GM23338 (cell line): ENCODE results near the gene PDSS2. TPM values are rescaled to one million over a fixed set of nuclear protein-coding genes. Genes with fewer than 3 reads are reported as not detected.
"Not testable (repeated sequence)": the region's sequence is repeated elsewhere in the genome, so short reads cannot be mapped to it uniquely, and the experiment has no call there.

ENCODE experiments used
- ATAC-seq: fragments of 200-7000 bp; cut with Tn5 transposase; 3 replicates; pipeline ENCODE4 v1.9.1; 2020
- DNase-seq: peaks from one replicate; pipeline ENCODE4 v3.0.0-alpha.2; 2015; ENCODE audit warnings: low spot score
- H2AFZ ChIP-seq: fragments of 200-600 bp; sonication (generic); 2 replicates; pipeline ENCODE4 v1.8.0; 2016; ENCODE audit warnings: antibody characterized with exemption, mild to moderate bottlenecking, moderate library complexity
- H3F3A ChIP-seq: fragments of 200-600 bp; sonication (generic); replicated peaks from 2 replicates; pipeline ENCODE4 v1.8.0; 2017; ENCODE audit warnings: antibody characterized with exemption, mixed run types, low read depth
- H3K27ac ChIP-seq: fragments of 200-600 bp; sonication (generic); 2 replicates; pipeline ENCODE4 v1.6.1; 2016; ENCODE audit warnings: low read depth
- H3K27me3 ChIP-seq: fragments of 200-600 bp; sonication (generic); 2 replicates; pipeline ENCODE4 v1.8.0; 2016; ENCODE audit warnings: mild to moderate bottlenecking, mixed run types, moderate library complexity; ENCODE audit not compliant: insufficient read depth
- H3K36me3 ChIP-seq: fragments of 200-600 bp; sonication (generic); 2 replicates; pipeline ENCODE4 v1.8.0; 2016; ENCODE audit warnings: mild to moderate bottlenecking; ENCODE audit not compliant: insufficient read depth
- H3K4me1 ChIP-seq: fragments of 200-600 bp; sonication (generic); 2 replicates; pipeline ENCODE4 v1.8.0; 2016; ENCODE audit warnings: mild to moderate bottlenecking, moderate library complexity; ENCODE audit not compliant: insufficient read depth
- H3K4me2 ChIP-seq: fragments of 200-600 bp; sonication (generic); 2 replicates; pipeline ENCODE4 v1.7.1; 2017; ENCODE audit warnings: mixed run types
- H3K4me3 ChIP-seq: fragments of 200-600 bp; sonication (generic); 2 replicates; pipeline ENCODE4 v1.6.1; 2016; ENCODE audit warnings: mixed run types
- H3K79me2 ChIP-seq: fragments of 200-600 bp; sonication (generic); replicated peaks from 2 replicates; pipeline ENCODE4 v1.8.0; 2017; ENCODE audit warnings: mild to moderate bottlenecking; ENCODE audit not compliant: insufficient read depth
- H3K9me2 ChIP-seq: fragments of 200-600 bp; sonication (generic); 2 replicates; pipeline ENCODE4 v1.8.0; 2017; ENCODE audit not compliant: insufficient read depth
- H4K20me1 ChIP-seq: fragments of 200-600 bp; sonication (generic); replicated peaks from 2 replicates; pipeline ENCODE4 v1.8.0; 2017; ENCODE audit warnings: mild to moderate bottlenecking; ENCODE audit not compliant: insufficient read depth
- H3K27ac Mint-ChIP-seq: 2 replicates; pipeline ENCODE4 v1.8.0; 2020; ENCODE audit warnings: inconsistent platforms, mild to moderate bottlenecking, moderate library complexity, mixed read lengths
- H3K27me3 Mint-ChIP-seq: 3 replicates; pipeline ENCODE4 v1.8.0; 2022; ENCODE audit warnings: low read depth, mild to moderate bottlenecking, moderate library complexity, mixed read lengths, inconsistent platforms; ENCODE audit not compliant: insufficient read depth, poor library complexity
- H3K36me3 Mint-ChIP-seq: 3 replicates; pipeline ENCODE4 v1.8.0; 2021; ENCODE audit warnings: low read depth, mild to moderate bottlenecking, inconsistent platforms, moderate library complexity, mixed read lengths
- H3K4me1 Mint-ChIP-seq: 3 replicates; pipeline ENCODE4 v1.8.0; 2020; ENCODE audit warnings: mild to moderate bottlenecking, inconsistent platforms, mixed read lengths
- H3K4me3 Mint-ChIP-seq: 3 replicates; pipeline ENCODE4 v1.8.0; 2021; ENCODE audit warnings: moderate library complexity, mild to moderate bottlenecking, inconsistent platforms, mixed read lengths
- H3K9me3 Mint-ChIP-seq: 3 replicates; pipeline ENCODE4 v1.8.0; 2020; ENCODE audit warnings: moderate library complexity, mild to moderate bottlenecking, inconsistent platforms, mixed read lengths
- CREB1 ChIP-seq: fragments of 250-450 bp; sonication (Bioruptor Pico); IDR thresholded peaks from 2 replicates; pipeline ENCODE4 v1.5.0; 2020; ENCODE audit warnings: low read depth, mild to moderate bottlenecking, moderate library complexity
- ETS1 ChIP-seq: IDR thresholded peaks from 2 replicates; pipeline ENCODE4 v1.6.1; 2016; ENCODE audit warnings: antibody characterized with exemption
- EZH2phosphoT487 ChIP-seq: fragments of 200-600 bp; sonication (generic); IDR thresholded peaks from one replicate; pipeline ENCODE4 v1.8.1; 2018; ENCODE audit warnings: antibody characterized with exemption; ENCODE audit not compliant: unreplicated experiment
- JUNB ChIP-seq: IDR thresholded peaks from one replicate; pipeline ENCODE4 v1.6.1; 2016; ENCODE audit warnings: antibody characterized with exemption; ENCODE audit not compliant: unreplicated experiment
- NANOG ChIP-seq: IDR thresholded peaks from 2 replicates; pipeline ENCODE4 v1.6.1; 2016; ENCODE audit warnings: antibody characterized with exemption, borderline replicate concordance
- POLR2AphosphoS5 ChIP-seq: IDR thresholded peaks from 2 replicates; pipeline ENCODE4 v1.6.1; 2016; ENCODE audit warnings: antibody characterized with exemption, low read depth
- STAT1 ChIP-seq: IDR thresholded peaks from one replicate; pipeline ENCODE4 v1.6.1; 2016; ENCODE audit warnings: antibody characterized with exemption; ENCODE audit not compliant: unreplicated experiment
- ZNF114 ChIP-seq: fragments of 250-450 bp; sonication (Bioruptor Pico); IDR thresholded peaks from 2 replicates; pipeline ENCODE4 v1.5.0; 2020; ENCODE audit warnings: mild to moderate bottlenecking, moderate library complexity
- ZNF331 ChIP-seq: fragments of 250-450 bp; sonication (Bioruptor Pico); IDR thresholded peaks from 2 replicates; pipeline ENCODE4 v1.5.0; 2020; ENCODE audit warnings: low read depth, mild to moderate bottlenecking, moderate library complexity
- ZNF462 ChIP-seq: fragments of 250-450 bp; sonication (Bioruptor Pico); IDR thresholded peaks from 2 replicates; pipeline ENCODE4 v1.5.0; 2020; ENCODE audit warnings: mild to moderate bottlenecking, moderate library complexity
- polyA plus RNA-seq: library from polyadenylated mRNA; unstranded; fragments of >200 nt; fragmentation: Nextera tagmentation; extraction: Ambion mirVana; gene quantifications from 2 replicates; pipeline ENCODE4 v1.2.1, GENCODE V29; 2016
- total RNA-seq: library from RNA; depleted of rRNA; stranded (reverse); fragments of >200 nt; shearing (Covaris generic); gene quantifications from 2 replicates; pipeline ENCODE4 v1.2.3, GENCODE V29; 2014

Gene PDSS2
- total and polyA plus RNA-seq, 2 experiments from 2014 or later, result 7.3 to 16.7 TPM

- H3K27ac ChIP-seq, H3K4me3 Mint-ChIP-seq, H2AFZ ChIP-seq, H3K4me2 ChIP-seq, H3K9me3 Mint-ChIP-seq, H3K36me3 ChIP-seq, ATAC-seq, H4K20me1 ChIP-seq, H3K4me3 ChIP-seq, H3K27ac Mint-ChIP-seq, H3K27me3 Mint-ChIP-seq, H3K9me2 ChIP-seq, H3K36me3 Mint-ChIP-seq, DNase-seq, H3F3A ChIP-seq, H3K79me2 ChIP-seq, H3K27me3 ChIP-seq: not testable (repeated sequence)
- H3K4me1 Mint-ChIP-seq, result peaks cover 45% of the 10 kb centered on the region
- peaks cover 27% of the 10 kb centered on the region for H3K4me1 ChIP-seq
Measured at GRCh38 chr6:107289258-107289657, 170.1 kb downstream of the PDSS2 start.

- H2AFZ ChIP-seq, H3K4me3 ChIP-seq, H3K27me3 ChIP-seq, H3K9me2 ChIP-seq, H3K9me3 Mint-ChIP-seq, H3K4me3 Mint-ChIP-seq, H3K4me2 ChIP-seq, H3K36me3 Mint-ChIP-seq, H3K79me2 ChIP-seq, H3F3A ChIP-seq, H4K20me1 ChIP-seq, H3K36me3 ChIP-seq, H3K27me3 Mint-ChIP-seq: not testable (repeated sequence)
- Histone ChIP-seq H3K27ac (peak overlapping the region; percentile 64; the same call in 1 of the 2 replicates), H3K4me1 (peaks cover 17% of the 10 kb centered on the region)
- Mint-ChIP-seq H3K4me1 (peaks cover 22% of the 10 kb centered on the region), H3K27ac (peak overlapping the region; percentile 33; the same call in 1 of the 2 replicates)
- peak; percentile 60 for ATAC-seq
- peak; percentile 44 for DNase-seq
Measured at GRCh38 chr6:107285683-107286082, 173.7 kb downstream of the PDSS2 start.

GRCh38 chr6:107284805-107285204 lies 174.6 kb downstream of the PDSS2 start:
- Histone ChIP-seq H3F3A (no peaks in the 10 kb centered on the region), H4K20me1 (no peaks in the 10 kb centered on the region), H2AFZ (no peak overlapping the region), H3K9me2 (no peaks in the 10 kb centered on the region), H3K79me2 (no peaks in the 10 kb centered on the region), H3K36me3 (no peaks in the 10 kb centered on the region), H3K4me1 (peaks cover 17% of the 10 kb centered on the region), H3K4me3 (no peak overlapping the region), H3K27ac (no peak overlapping the region), H3K4me2 (no peak overlapping the region), H3K27me3 (no peaks in the 10 kb centered on the region)
- Mint-ChIP-seq H3K36me3 (no peaks in the 10 kb centered on the region; the same call in 2 of the 3 replicates), H3K27ac (no peak overlapping the region), H3K9me3 (no peaks in the 10 kb centered on the region), H3K4me3 (no peak overlapping the region), H3K4me1 (peaks cover 23% of the 10 kb centered on the region), H3K27me3 (peaks cover 10% of the 10 kb centered on the region)
- peak; percentile 41 for DNase-seq
- TF ChIP-seq POLR2AphosphoS5 (no peak), ZNF114 (CRISPR knock-in tag) (no peak), STAT1 (no peak), ZNF462 (CRISPR knock-in tag) (no peak), CREB1 (CRISPR knock-in tag) (no peak), EZH2phosphoT487 (no peak), JUNB (no peak), ETS1 (no peak), NANOG (no peak), ZNF331 (CRISPR knock-in tag) (no peak)
- peak; percentile 62; the same call in 2 of the 3 replicates for ATAC-seq
